Stimulated activated CD4-positive, alpha-beta T cell treated with anti-CD3 and anti-CD28 coated beads, TNF-alpha, amount 100 ng/mL, for 48 hours (primary cell): Measurements from ENCODE around the gene PRR33.

Source experiments
- DNase-seq, 3 donors: peaks; one replicate each; pipeline ENCODE4 v3.0.0-alpha.2; 2020; ENCODE audit warnings: low read depth in 3 of 3

The PRR33 gene

GRCh38 chr11:1916132-1916985 is 24.7 kb upstream of the PRR33 start:
- no peak for DNase-seq

GRCh38 chr11:1915795-1916131 is 24.1 kb upstream of the PRR33 start:
- DNase-seq = no peak

GRCh38 chr11:1913271-1914060 is 21.8 kb upstream of the PRR33 start:
- DNase-seq = no peak

GRCh38 chr11:1912289-1912878 is 20.7 kb upstream of the PRR33 start:
- DNase-seq = no peak

- no peak for DNase-seq
Observed at GRCh38 chr11:1909524-1909923, 17.8 kb upstream of the PRR33 start.

- no peak for DNase-seq
Observed at GRCh38 chr11:1908618-1909017, 16.9 kb upstream of the PRR33 start.

GRCh38 chr11:1906611-1907423 is 15.1 kb upstream of the PRR33 start:
- DNase-seq = no peak

GRCh38 chr11:1906181-1906580 is 14.5 kb upstream of the PRR33 start:
- no peak for DNase-seq

- no peak for DNase-seq
Observed at GRCh38 chr11:1899686-1900085, 8.0 kb upstream of the PRR33 start.

GRCh38 chr11:1899090-1899489 is 7.4 kb upstream of the PRR33 start:
- no peak for DNase-seq

GRCh38 chr11:1896923-1897322 is 5.2 kb upstream of the PRR33 start:
- DNase-seq = no peak

GRCh38 chr11:1896468-1896867 is 4.8 kb upstream of the PRR33 start:
- no peak for DNase-seq

GRCh38 chr11:1894759-1895158 is 3.1 kb upstream of the PRR33 start:
- DNase-seq = no peak

GRCh38 chr11:1893581-1894359 is 2.1 kb upstream of the PRR33 start:
- DNase-seq = no peak

GRCh38 chr11:1892558-1892957 is 863 bp upstream of the PRR33 start:
- no peak for DNase-seq

- DNase-seq = no peak
Observed at GRCh38 chr11:1892116-1892515, 421 bp upstream of the PRR33 start.

GRCh38 chr11:1890856-1891830 is 552 bp downstream of the PRR33 start:
- DNase-seq = no peak

GRCh38 chr11:1889941-1890855 is 1.5 kb downstream of the PRR33 start:
- no peak for DNase-seq
